ENCODE results near the gene CTRL. TPM values are rescaled to one million over a fixed set of nuclear protein-coding genes. Genes with fewer than 3 reads are reported as not detected.

Gene CTRL
- total and polyA plus RNA-seq, 5 donors from 2014 or later: 0.21 to 8.0 (median 1.1) TPM

DNA sequence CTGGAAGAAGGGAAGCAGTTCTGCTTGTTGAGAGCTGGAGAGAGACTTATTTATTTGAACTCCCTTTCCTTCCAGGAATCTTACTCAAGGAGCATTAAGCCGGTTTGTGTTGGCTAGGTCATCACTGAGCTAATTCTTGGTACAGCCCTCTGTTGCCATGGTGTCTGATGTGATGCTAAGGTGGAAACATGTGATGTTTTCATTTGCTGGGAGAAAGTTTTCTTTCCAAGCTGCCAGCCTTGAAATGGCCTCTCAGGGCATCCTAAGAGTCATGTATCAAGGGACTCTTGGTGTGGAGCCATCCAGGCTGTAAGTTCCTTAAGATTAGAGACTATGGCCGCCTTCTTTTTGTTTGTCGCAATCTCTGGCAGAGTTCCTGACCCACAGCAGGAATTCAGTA lies 34.4 kb downstream of the CTRL start:
- H3K27ac Mint-ChIP-seq: no peak overlapping the region
- peaks cover 14 to 68% (median 41%) of the 10 kb centered on the region in 4 donors for H3K4me1 Mint-ChIP-seq
- peak overlapping the region in 1 of 4 donors; percentile 9 for H3K4me3 Mint-ChIP-seq

DNA sequence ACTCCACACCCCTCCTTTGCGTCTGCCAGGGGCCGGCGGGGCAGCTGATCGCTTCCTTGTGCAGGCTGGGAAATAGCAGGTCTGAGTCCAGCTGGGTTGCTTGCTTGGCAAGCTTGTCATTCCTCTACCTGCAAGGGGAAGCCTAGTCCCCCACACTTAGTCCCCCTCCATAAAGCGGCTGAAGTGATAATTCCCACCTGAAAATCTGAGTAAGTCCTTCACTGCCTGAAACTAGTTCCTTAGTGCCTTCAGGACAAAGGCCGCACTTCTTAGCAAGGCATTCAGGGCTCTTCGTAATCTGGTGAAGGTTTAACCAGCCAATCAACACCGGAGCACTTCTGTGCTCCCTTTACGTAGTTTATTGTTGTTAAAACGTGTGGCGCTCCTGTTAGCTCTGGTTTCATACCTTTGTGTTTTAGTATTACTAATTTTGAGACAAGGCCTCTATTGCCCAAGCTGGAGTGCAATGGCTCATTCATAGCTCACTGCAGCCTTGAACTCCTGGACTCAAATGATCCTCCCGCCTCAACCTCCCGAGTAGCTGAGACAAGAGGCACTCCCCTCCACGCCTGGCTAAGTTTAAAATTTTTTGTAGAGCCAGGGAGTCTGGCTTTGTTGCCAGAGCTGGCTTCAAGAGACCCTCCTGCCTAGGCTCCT lies 37.8 kb downstream of the CTRL start:
- DNase-seq: peak in 1 of 3 donors; percentile 45
- no peak for ATAC-seq (ENCODE audit: low read depth in 2 of 2)
- Histone ChIP-seq H3K9me3 (ENCODE audit: control insufficient read depth in 2 of 2, low read length in 2 of 2) (no peaks in the 10 kb centered on the region), H3K4me3 (ENCODE audit: low read depth, low read length) (peak overlapping the region; percentile 87), H3K36me3 (ENCODE audit: control insufficient read depth, insufficient read depth, low read length) (no peaks in the 10 kb centered on the region), H3K27me3 (ENCODE audit: control insufficient read depth, insufficient read depth, low read length) (no peaks in the 10 kb centered on the region), H3K27ac (ENCODE audit: insufficient read depth, low read length, poor library complexity, severe bottlenecking) (peak overlapping the region; percentile 86), H3K4me1 (ENCODE audit: control insufficient read depth, insufficient read depth, low read length, poor library complexity, severe bottlenecking) (peaks cover 18% of the 10 kb centered on the region)
- Mint-ChIP-seq H3K4me3 (peak overlapping the region; percentile 95 to 99 (median 98)), H3K36me3 (no peaks in the 10 kb centered on the region), H3K9me3 (no peaks in the 10 kb centered on the region), H3K4me1 (peaks cover 14 to 55% (median 32%) of the 10 kb centered on the region in 4 donors), H3K27me3 (no peaks in the 10 kb centered on the region), H3K27ac (peak overlapping the region; percentile 80 to 97 (median 97))

More for the DNA sequence above, 34.4 kb downstream of the CTRL start:
- no peaks in the 10 kb centered on the region for H3K9me3 ChIP-seq (ENCODE audit: control insufficient read depth in 2 of 2, low read length in 2 of 2)
- H3K36me3 ChIP-seq (ENCODE audit: control insufficient read depth, insufficient read depth, low read length): no peaks in the 10 kb centered on the region
- H3K27me3 ChIP-seq (ENCODE audit: control insufficient read depth, insufficient read depth, low read length): no peaks in the 10 kb centered on the region
- Mint-ChIP-seq H3K36me3 (peaks cover 4% of the 10 kb centered on the region), H3K27me3 (no peaks in the 10 kb centered on the region), H3K9me3 (no peaks in the 10 kb centered on the region)
- no peak overlapping the region for H3K4me3 ChIP-seq (ENCODE audit: low read depth, low read length)
- H3K27ac ChIP-seq (ENCODE audit: insufficient read depth, low read length, poor library complexity, severe bottlenecking): no peak overlapping the region
- DNase-seq (no peak), ATAC-seq (ENCODE audit: low read depth in 2 of 2) (no peak)
- peaks cover 18% of the 10 kb centered on the region for H3K4me1 ChIP-seq (ENCODE audit: control insufficient read depth, insufficient read depth, low read length, poor library complexity, severe bottlenecking)

DNA sequence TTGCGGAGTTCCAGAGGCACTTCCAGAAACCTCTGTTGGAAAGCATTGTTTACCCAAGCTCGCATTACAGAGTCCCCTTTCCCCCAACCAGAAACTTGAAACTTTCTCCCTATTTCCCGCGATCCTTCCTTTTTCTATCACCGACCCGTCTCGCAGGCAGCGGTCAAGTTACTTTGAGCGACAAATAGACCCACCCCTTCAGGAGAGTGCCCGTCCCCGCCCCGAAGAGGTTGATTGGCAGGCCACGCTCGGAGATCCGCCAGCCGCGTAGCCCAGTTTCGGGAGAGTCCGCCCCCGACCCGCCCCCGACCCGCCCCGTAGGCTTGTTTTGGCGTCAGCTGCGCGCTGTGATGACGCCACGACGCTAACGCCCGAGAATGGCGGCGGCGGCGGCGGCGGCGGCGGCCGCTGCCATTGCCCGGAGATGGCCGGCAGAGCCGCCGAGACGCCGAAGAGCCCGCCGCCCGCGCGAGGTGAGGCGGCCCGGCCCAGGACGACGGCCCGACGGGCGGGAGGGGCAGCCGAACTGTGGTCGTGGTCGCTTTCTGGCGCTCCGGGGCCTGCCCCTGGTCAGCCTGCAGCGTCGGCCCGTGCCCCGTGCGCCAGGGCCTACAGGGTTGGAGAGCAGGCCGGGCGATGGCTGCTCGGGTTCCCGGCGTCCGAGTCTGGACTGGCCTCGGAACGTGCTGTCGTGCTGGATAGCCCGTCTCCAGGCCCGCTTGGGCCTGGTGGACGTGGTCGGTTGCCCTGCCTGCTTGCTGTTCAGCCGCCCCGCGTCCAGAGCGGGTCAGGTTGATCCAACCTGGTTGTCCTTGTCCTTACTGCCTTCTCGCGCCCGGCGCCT lies 38.5 kb downstream of the CTRL start, which contains the start of gene PSKH1:
TSS of gene PSKH1 (plus strand) at position 356 of the 844 bp plus-strand sequence. CDS start 15,496 bp downstream, outside the sequence.
- Histone ChIP-seq H3K36me3 (ENCODE audit: control insufficient read depth, insufficient read depth, low read length) (no peaks in the 10 kb centered on the region), H3K4me3 (ENCODE audit: low read depth, low read length) (peak within 1 kb of the TSS; percentile 93), H3K27me3 (ENCODE audit: control insufficient read depth, insufficient read depth, low read length) (no peaks in the 10 kb centered on the region), H3K4me1 (ENCODE audit: control insufficient read depth, insufficient read depth, low read length, poor library complexity, severe bottlenecking) (peaks cover 18% of the 10 kb centered on the region), H3K27ac (ENCODE audit: insufficient read depth, low read length, poor library complexity, severe bottlenecking) (peak within 1 kb of the TSS; percentile 86), H3K9me3 (ENCODE audit: control insufficient read depth in 2 of 2, low read length in 2 of 2) (no peaks in the 10 kb centered on the region)
- Mint-ChIP-seq H3K4me1 (peaks cover 14 to 49% (median 32%) of the 10 kb centered on the region in 4 donors), H3K4me3 (peak within 1 kb of the TSS; percentile 95 to 99 (median 98)), H3K36me3 (no peaks in the 10 kb centered on the region), H3K27me3 (no peaks in the 10 kb centered on the region), H3K27ac (peak within 1 kb of the TSS; percentile 80 to 97 (median 97)), H3K9me3 (no peaks in the 10 kb centered on the region)
- ATAC-seq (ENCODE audit: low read depth in 2 of 2): peak; percentile 98 to 99
- DNase-seq: peak; percentile 89 to 96 (median 93)

DNA sequence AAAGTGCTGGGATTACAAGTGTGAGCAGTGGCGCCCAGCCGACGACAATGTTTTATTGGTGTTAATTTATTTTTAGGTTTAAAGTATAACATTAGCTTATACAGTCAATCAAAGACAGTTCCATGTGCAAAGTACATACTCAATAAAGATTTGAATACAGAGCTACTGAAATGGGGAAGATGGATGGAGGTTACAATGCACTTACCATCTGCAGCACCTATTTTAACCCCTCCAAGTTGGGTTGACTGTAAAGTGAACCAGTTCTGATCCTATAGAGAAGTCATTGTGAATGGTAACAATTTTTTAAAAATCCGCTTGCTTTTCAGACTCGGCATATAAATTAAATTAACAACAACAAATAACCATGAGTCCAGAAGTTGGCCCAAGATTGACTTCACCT lies 39.3 kb downstream of the CTRL start:
- H3K9me3 ChIP-seq (ENCODE audit: control insufficient read depth in 2 of 2, low read length in 2 of 2): no peaks in the 10 kb centered on the region
- Mint-ChIP-seq H3K9me3 (no peaks in the 10 kb centered on the region), H3K4me3 (peak overlapping the region; percentile 89 to 99 (median 92)), H3K36me3 (no peaks in the 10 kb centered on the region), H3K27me3 (no peaks in the 10 kb centered on the region), H3K27ac (peak overlapping the region in 2 of 3 donors; percentile 90 to 97), H3K4me1 (peaks cover 14 to 47% (median 30%) of the 10 kb centered on the region in 4 donors)
- peak overlapping the region; percentile 93 for H3K4me3 ChIP-seq (ENCODE audit: low read depth, low read length)
- no peaks in the 10 kb centered on the region for H3K27me3 ChIP-seq (ENCODE audit: control insufficient read depth, insufficient read depth, low read length)
- peaks cover 18% of the 10 kb centered on the region for H3K4me1 ChIP-seq (ENCODE audit: control insufficient read depth, insufficient read depth, low read length, poor library complexity, severe bottlenecking)
- peak overlapping the region; percentile 86 for H3K27ac ChIP-seq (ENCODE audit: insufficient read depth, low read length, poor library complexity, severe bottlenecking)
- no peak for DNase-seq
- no peak for ATAC-seq (ENCODE audit: low read depth in 2 of 2)
- H3K36me3 ChIP-seq (ENCODE audit: control insufficient read depth, insufficient read depth, low read length): no peaks in the 10 kb centered on the region

DNA sequence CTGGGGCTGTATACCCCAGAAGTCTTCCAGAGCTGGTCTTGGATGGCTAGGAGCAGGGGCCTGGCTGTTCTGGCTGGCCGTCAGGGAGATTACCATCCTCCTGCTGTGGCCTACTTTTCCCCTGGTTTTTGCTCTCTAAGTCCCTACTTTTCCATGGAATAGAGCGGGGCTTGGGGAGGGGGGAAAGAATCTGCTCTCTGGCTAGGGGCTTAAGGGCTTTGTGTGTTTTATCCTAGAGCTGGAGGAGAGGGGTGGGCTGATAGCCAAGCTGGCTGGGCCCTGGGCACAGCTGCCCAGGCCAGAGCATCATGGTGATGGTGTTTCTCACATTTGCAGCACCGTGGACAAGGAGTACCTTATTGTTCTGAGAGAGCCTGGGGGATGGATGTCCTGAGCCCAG lies 43.3 kb downstream of the CTRL start:
- Mint-ChIP-seq H3K27ac (no peak overlapping the region), H3K36me3 (peaks cover 8% of the 10 kb centered on the region), H3K4me3 (no peak overlapping the region), H3K4me1 (peaks cover 4 to 9% (median 8%) of the 10 kb centered on the region in 4 donors), H3K27me3 (no peaks in the 10 kb centered on the region), H3K9me3 (no peaks in the 10 kb centered on the region)
- no peaks in the 10 kb centered on the region for H3K9me3 ChIP-seq (ENCODE audit: control insufficient read depth in 2 of 2, low read length in 2 of 2)
- no peaks in the 10 kb centered on the region for H3K27me3 ChIP-seq (ENCODE audit: control insufficient read depth, insufficient read depth, low read length)
- DNase-seq (no peak), ATAC-seq (ENCODE audit: low read depth in 2 of 2) (no peak)
- no peak overlapping the region for H3K27ac ChIP-seq (ENCODE audit: insufficient read depth, low read length, poor library complexity, severe bottlenecking)
- peaks cover 9% of the 10 kb centered on the region for H3K36me3 ChIP-seq (ENCODE audit: control insufficient read depth, insufficient read depth, low read length)
- H3K4me1 ChIP-seq (ENCODE audit: control insufficient read depth, insufficient read depth, low read length, poor library complexity, severe bottlenecking): peaks cover 4% of the 10 kb centered on the region
- no peak overlapping the region for H3K4me3 ChIP-seq (ENCODE audit: low read depth, low read length)

DNA sequence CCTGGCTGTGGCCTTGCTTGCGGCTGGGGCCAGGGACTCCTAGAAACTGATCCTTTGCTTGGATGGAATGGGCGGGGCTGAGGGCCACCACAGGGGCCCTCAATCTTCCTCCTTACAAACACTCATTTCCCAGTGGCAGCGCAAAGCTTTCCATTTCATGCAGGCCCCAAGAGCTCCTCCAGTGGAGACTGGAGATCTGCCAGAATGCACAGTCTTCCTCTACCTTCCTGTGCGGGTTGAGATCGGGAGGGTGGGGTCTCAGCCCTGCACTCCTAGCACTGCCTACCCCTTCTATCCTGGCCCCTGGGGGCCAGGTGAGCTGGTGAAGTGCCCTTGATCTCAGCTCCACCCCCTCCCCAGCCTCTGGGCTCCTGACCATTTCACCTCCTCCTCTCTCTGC lies 45.3 kb downstream of the CTRL start:
- Mint-ChIP-seq H3K36me3 (peaks cover 19% of the 10 kb centered on the region), H3K27me3 (no peaks in the 10 kb centered on the region), H3K4me3 (peak overlapping the region in 1 of 4 donors; percentile 54), H3K4me1 (no peaks in the 10 kb centered on the region), H3K9me3 (no peaks in the 10 kb centered on the region), H3K27ac (peak overlapping the region in 2 of 3 donors; percentile 25 to 61)
- no peak overlapping the region for H3K4me3 ChIP-seq (ENCODE audit: low read depth, low read length)
- peaks cover 28% of the 10 kb centered on the region for H3K36me3 ChIP-seq (ENCODE audit: control insufficient read depth, insufficient read depth, low read length)
- H3K27ac ChIP-seq (ENCODE audit: insufficient read depth, low read length, poor library complexity, severe bottlenecking): no peak overlapping the region
- H3K4me1 ChIP-seq (ENCODE audit: control insufficient read depth, insufficient read depth, low read length, poor library complexity, severe bottlenecking): no peaks in the 10 kb centered on the region
- ATAC-seq (ENCODE audit: low read depth in 2 of 2) (no peak), DNase-seq (no peak)
- H3K9me3 ChIP-seq (ENCODE audit: control insufficient read depth in 2 of 2, low read length in 2 of 2): no peaks in the 10 kb centered on the region
- H3K27me3 ChIP-seq (ENCODE audit: control insufficient read depth, insufficient read depth, low read length): no peaks in the 10 kb centered on the region

DNA sequence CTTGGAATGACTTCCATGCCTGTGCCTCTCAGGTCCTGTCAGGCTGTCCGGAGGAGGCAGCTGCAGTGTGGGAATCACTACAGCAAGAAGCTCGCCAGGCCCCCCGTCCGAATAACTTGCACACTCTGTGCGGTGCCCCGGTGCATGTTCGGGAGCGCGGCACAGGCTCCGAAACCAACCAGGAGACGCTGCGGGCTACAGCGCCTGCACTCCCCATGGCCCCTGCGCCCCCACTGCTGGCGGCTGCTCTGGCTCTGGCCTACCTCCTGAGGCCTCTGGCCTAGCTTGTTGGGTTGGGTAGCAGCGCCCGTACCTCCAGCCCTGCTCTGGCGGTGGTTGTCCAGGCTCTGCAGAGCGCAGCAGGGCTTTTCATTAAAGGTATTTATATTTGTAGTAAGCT lies 45.7 kb downstream of the CTRL start:
- H3K9me3 Mint-ChIP-seq: no peaks in the 10 kb centered on the region
- H3K36me3 ChIP-seq (ENCODE audit: control insufficient read depth, insufficient read depth, low read length): peaks cover 32% of the 10 kb centered on the region

More for the DNA sequence above, 45.7 kb downstream of the CTRL start:
- no peaks in the 10 kb centered on the region for H3K27me3 ChIP-seq (ENCODE audit: control insufficient read depth, insufficient read depth, low read length)
- no peak overlapping the region for H3K27ac Mint-ChIP-seq
- H3K27me3 Mint-ChIP-seq: no peaks in the 10 kb centered on the region
- H3K4me3 Mint-ChIP-seq: no peak overlapping the region
- H3K27ac ChIP-seq (ENCODE audit: insufficient read depth, low read length, poor library complexity, severe bottlenecking): no peak overlapping the region
- H3K9me3 ChIP-seq (ENCODE audit: control insufficient read depth in 2 of 2, low read length in 2 of 2): no peaks in the 10 kb centered on the region
- ATAC-seq (ENCODE audit: low read depth in 2 of 2) (no peak), DNase-seq (no peak)
- no peaks in the 10 kb centered on the region for H3K4me1 ChIP-seq (ENCODE audit: control insufficient read depth, insufficient read depth, low read length, poor library complexity, severe bottlenecking)
- H3K4me3 ChIP-seq (ENCODE audit: low read depth, low read length): no peak overlapping the region
- peaks cover 19% of the 10 kb centered on the region for H3K36me3 Mint-ChIP-seq
- no peaks in the 10 kb centered on the region for H3K4me1 Mint-ChIP-seq
